HG03342 (cell line): ENCODE results near the gene AIP.
"Not testable (repeated sequence)": the region's sequence is repeated elsewhere in the genome, so short reads cannot be mapped to it uniquely, and the experiment has no call there.

ENCODE experiments used
- ATAC-seq: cut with Tn5 transposase; IDR thresholded peaks from one replicate; pipeline ENCODE4 v1.9.1; 2021; ENCODE audit warnings: mild to moderate bottlenecking, moderate library complexity; ENCODE audit not compliant: unreplicated experiment

The AIP gene

DNA sequence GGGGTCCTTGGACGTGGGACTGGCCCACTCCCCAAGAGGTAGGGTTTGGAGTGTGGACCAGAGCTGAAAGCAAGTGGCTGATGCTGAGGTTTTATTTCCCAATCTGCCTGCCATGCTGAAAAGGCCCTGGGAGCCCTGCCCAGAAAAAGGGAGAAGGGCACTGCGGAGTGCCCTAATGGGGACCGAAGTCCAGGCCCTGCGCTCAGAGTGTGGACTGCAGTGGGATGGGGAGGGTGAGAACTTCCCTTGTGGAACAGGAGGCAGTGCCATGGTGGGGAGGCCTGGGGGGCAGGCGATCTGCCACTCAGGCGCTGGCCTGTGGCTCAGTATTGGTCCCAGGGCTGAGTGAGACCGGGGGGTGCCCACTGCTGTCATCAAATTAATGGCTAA, 34.6 kb upstream of the AIP start:
- ATAC-seq: no peak

DNA sequence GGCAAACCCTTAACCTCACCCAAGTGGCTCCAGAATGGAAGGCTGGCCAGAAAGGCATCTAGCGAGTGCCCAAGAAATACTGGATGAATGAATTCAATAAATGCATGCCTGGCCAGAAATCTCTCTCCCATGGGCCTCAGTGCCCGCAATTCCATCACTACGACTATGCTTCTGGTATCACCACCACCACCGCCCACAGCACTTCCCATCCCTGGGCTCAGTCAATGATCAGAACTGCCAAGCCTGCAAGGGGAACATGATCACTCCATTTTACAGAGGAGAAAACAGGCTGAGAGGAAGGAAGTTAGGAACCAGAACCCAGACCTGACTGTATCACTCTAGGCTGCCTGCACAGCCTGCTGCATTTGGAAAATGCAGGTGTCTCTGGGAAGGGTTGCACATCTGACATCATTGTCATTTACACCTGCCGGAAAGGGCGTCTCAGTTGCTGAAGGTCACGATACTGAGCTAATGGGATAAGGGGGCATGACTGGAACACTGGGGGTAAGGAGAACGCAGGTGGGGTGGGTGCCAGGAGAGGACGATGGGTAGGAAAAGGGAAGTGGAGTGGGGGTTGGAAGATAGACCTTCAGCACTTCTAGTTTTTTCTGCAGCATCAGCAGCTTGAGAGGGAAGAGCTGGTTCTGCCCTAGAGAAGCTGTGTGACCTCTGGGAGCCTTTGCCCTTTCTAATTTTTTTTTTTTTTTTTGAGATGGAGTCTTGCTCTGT, 33.5 kb upstream of the AIP start:
- ATAC-seq: no peak

DNA sequence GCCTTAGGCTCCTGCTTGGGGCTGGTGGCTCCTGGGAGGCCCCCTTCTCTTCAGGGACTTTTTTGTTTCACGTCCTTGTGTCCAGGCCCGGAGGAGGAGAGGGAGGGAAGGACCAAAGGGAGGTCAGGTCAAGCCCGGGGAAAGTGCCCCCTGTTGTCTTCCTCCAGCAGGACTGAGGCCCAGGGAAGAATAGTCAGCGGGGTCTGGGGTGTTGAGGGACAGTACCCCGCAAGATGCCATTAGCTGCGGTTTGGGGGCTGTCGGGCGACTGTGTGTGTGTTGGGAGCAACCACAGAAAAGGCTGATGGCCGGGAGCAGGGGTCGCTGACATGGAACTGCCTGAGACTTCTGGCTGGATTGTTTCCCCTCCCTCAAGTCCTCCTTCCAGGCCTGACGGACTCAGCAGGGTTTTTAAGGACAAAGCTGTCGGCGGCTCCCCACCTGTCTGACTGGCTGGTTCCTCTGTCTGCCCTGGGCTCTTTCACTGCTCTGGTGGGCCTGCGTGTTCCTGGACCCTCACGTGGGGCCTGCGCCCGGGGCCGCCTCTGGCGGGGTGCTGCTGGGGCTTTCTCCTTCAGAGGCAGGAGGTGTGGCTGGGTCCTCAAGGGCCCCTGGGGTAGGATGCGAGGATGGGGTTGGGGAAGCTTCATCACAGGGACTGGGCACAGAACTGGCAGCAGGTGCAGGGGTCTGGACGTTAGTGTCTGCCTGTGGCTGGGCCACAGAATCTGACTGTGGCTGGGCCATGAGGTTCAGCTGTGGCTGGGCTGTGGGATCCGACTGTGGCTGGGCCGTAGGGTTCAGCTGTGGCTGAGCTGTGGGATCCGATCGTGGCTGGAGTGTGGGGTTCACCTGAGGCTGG, 31.8 kb upstream of the AIP start:
- ATAC-seq: no peak

DNA sequence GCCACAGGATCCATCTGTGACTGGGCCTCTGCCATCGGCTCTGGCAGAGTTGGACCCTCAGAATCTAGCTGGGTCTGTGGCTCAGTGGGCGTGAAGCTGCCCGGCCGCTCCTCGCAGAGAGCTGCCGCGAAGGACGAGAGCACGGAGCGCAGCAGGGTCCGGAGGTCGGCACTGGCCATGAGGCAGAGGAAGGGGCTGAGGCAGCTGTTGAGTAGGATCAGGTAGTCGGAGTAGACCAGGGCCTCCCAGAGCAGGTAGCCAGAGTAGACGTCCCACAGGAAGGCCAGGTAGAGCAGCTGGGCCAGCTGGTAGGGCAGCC, 31.2 kb upstream of the AIP start:
- ATAC-seq: no peak

DNA sequence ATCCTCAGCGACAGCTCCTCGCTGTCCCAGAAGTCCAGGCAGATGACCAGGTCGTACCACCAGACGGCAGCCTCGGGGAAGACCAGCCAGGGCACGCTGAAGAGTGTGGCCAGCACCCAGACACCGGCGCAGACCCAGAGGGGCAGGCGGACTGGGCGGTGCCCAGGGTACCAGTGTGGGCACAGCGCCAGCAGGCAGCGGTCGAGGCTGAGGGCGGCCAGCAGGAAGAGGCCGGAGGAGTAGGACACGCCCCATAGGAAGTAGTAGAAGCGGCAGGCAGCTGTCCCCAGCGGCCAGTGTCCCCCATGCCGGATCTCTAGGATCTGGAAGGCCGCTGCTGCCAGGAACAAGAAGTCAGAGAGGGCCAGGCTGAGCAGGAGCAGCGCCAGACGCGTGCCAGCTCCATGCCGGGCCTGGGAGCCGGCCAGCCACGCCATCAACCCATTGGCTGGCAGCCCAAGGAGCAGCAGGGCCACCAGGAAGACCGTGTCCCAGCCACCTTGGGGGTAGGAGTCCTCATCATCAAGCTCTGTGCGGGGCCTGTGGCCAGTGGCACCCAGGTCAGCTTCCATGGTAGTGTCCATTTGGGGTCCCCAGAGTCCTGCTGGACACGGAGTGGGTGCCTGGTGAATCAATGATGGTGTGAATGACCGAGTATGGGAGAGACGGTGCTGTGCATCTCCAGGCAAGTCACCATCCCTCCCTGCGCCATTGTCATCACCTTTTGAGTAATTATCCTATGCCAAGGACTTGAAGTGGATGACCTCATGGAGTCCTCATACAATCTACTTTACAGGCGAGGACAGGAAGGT, 30.5 kb upstream of the AIP start, which contains the start of gene GPR152:
TSS of gene GPR152 (minus strand) at position 589 of the 812 bp plus-strand sequence. CDS start at position 584, 5 bp downstream.
- ATAC-seq: no peak

DNA sequence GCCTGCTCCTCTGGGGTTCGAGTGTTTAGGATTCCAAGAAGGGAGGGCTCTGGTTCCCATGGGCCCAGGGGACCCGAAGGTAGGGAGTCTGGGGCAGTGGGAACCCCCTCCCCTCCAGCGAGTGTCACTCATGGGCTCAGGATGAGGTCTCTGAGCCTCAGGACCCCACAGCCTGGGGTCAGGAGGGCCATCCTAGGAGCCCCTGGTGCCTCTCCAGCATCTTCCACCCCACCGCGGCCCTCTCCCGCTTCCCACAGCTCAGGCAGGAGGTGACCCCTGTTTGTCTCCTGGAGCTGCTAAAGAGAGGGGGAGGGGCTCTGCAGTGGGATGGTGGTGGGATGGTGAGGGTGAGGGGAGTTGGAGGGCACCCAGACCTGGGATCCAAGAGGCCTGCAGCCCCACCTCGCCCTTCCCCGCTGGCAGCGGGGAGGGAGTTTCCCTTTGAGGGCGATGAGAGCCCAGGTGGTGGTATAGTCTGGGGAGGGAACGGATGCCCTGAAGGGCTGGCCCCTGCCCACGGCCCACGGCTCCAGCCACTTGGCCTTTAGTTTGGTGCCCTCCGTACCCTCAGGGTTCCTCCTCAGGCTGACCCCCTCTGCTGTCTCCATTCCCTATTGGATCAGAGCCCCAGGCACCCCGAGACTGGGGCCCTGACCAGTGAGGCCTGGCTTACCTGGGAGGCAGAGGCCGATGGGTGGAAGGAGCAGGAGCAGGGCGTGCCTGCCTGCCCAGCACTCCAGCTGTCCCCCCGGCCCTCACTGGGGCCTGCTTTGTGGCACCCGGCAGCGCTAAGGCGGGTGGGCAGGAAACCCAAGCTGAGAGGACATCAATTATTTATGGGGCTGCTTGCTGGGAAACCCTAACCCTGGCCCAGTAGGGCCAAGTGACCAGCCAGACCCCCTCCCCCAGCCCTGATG, 28.8 kb upstream of the AIP start:
- ATAC-seq: no peak

DNA sequence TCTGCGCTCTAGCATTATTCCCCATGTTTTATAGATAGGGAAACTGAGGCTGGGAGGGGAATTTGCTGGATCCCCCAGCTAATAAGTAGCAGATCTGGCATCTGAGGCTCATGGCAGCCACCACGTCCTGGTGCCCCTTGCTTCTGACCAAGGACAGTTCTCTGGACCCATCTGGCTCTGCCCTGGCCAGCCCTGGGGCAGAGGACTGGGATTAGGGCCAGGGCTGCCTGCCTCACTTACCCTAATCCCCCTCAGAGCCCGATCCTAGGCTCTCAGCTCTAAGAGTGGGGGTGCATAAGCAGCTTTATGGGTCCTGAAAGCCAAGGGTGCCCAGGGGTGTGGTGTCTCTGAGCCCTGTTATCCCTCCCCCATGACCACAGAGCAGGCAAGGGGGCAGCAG, 27.8 kb upstream of the AIP start, which contains the start of gene CABP4:
TSS of gene CABP4 (plus strand) at position 301 of the 400 bp plus-strand sequence. CDS start at position 371, 70 bp downstream.
- ATAC-seq: no peak

DNA sequence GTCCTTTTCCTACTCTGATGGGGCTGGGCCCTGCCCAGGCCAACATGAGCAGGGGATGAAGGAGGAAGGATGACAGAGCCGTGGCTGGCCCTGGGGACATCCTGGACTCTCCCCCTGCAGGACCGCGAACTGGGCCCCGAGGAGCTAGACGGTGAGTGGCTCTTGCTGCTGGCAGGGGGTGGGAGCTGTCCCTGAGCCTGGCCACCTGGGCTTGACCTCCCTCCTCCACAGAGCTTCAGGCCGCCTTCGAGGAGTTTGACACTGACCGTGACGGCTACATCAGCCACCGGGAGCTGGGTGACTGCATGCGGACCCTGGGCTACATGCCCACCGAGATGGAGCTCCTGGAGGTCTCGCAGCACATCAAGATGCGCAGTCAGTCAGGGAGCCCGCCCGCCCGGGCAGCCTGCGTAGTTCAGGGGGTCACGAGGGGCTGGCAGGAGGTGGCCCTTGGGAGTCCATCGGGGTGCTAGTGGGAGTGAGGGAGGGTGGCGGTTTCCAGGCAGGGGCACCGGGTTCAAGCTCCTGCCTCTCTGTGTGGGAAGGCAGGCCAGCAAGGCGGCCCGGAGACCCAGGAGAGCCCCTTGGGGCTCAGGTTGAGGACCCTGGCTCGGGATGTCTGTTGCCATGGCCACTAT, 26.6 kb upstream of the AIP start:
- ATAC-seq: no peak

DNA sequence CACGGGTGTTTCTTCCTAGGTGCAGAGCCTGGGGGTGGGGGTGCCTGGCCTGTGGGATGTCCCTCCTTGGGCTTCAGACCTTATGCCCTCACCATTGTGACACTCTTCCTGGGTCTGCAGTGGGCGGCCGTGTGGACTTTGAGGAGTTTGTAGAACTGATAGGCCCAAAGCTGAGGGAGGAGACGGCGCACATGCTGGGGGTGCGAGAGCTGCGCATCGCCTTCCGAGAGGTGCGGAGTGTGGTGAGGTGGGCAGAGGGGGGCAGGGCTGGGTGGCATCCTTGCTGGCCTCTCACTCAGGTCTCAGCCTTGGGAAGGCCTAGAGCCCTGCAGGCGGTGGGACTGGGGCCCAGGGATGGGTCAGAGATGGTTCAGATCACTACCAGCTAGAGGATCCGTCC, 25.4 kb upstream of the AIP start:
- ATAC-seq: no peak

DNA sequence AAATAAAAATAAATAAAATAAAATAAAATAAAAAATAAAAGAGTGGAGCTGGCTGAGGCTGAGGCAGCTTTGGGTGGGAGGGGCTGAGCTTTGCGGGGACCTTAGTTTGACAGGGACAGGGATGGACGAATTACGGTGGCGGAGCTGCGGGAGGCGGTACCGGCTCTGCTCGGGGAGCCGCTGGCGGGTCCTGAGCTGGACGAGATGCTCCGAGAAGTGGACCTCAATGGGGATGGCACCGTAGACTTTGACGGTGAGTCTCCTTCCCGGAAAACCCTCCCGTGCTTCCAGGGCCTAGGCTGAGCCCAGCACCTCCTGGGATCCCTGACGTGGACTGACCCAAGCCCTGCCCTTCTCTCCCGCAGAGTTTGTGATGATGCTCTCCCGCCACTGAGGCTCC, 24.6 kb upstream of the AIP start:
- ATAC-seq: no peak

DNA sequence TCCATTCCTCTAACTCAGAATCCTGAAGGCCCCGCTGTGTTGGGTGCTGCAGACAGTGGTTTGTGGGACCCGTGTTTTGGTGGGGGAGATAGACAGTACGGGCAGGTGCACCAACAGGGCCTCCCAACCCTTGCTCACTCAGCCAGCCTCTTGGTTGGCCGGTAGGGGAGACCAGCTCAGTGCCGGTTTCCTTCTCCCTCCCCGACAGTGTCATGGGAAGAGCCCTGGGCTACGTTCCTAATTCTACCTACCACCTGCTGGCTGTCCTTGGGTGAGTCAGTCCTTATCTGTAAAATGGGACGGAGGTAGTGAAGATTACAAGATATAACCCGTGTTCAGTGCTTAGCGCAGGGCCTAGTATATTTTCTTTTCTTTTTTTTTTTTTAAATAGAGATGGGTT, 19.6 kb upstream of the AIP start:
- no peak for ATAC-seq

DNA sequence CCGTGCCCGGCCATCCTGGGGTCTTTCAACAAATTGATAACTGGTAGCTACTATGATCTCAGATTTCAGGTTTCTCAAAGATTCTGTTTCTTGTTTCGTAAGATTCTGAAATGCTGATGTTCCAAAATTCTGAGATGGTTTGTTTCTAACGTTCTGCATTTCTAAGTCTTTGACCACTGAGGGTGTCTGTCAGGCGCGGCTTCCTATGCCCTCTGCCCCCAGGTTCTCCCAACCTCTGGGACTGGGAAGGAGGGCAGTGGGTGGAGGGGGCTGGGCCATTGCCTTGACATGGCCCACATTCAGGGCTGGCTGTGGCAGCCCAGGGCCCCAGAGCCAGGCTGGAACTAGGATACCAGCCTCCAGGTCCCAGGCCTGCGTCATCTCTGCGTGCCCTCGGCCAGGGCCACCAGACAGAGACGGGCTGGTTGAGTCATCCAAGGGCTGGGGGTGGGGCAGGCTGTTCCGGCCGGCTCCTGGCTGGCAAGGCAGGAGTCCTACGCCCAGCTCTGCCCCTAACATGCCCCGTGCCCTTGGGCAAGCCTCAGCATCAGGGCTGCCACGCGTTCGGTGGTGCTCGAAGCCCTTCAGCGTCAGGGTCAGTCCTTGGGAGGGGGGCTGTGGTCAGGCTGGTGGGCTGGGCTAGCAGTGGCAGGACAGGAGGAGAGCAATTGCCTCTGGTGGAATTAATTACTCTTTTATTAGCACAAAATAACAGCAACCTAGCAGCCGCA, 19.0 kb upstream of the AIP start:
- ATAC-seq: no peak

DNA sequence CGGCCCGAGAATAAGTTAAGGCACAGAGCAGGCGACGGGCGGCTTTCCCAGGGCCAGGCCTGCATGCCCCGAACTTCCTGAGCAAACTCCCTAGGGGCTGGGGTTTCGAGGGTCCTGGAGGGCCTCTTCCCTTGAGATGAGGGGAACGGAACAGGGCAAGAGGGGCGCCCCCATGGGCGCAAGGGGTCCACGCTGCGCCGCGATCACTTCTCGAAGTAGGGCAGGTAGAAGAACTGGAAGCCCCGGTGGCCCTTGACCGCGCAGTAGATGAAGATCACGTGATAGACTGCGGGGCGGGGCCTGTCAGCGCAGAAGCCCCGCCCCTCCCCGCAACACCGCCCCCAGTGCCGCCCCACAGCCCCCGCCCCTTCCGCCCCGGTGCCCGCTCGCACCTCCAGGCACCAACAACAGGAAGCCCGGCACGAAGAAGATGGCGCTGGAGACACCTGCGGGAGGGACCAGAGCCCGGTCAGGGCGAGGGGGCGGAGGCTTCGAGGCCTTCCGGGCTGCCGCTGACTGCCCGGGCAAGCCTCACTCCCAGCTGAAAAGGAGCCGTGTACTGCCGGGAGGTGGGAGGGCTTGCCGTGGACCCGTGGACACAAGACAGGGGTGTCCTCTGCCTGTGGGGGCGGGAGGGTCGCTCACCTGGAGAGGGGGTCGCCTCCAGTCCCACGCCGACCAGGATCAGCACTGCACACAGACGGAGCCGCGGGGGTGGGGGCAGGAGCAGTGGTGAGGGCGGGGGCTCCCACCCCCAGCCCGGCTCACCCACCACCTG, 18.2 kb upstream of the AIP start:
- peak; percentile 47 for ATAC-seq

DNA sequence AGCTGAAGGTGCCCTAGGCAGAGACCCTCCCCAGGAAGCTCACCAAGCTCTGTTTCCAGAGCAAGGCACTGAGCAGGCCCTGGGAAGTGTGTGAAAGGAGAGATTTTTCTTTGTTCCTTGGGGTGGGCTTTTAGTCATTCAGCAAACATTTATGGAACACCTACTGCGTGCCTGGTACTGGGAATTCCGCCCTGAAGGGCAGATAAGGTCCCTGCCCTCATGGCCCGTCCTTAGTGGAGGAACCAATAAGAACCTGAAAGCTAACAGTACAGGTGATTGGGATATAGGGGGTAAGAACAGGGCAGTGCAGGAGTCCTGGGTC, 17.7 kb upstream of the AIP start:
- ATAC-seq: no peak

DNA sequence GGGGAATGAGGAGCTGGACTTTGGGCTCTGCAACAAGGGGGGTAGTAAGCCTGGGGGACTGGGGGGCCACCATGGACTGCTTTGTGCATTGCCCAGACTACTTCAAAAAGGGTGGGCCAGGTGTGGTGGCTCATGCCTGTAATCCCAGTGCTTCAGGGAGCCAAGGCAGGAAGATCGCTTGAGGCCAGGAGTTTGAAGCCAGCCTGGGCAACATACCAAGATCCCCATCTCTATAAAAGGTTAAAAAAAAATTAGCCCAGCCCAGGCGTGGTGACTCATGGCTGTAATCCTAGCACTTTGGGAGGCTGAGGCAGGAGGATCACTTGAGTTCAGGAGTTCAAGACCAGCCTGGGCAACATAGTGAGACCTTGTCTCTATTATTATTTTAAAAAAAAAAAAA, 17.3 kb upstream of the AIP start:
- not testable (repeated sequence) for ATAC-seq

DNA sequence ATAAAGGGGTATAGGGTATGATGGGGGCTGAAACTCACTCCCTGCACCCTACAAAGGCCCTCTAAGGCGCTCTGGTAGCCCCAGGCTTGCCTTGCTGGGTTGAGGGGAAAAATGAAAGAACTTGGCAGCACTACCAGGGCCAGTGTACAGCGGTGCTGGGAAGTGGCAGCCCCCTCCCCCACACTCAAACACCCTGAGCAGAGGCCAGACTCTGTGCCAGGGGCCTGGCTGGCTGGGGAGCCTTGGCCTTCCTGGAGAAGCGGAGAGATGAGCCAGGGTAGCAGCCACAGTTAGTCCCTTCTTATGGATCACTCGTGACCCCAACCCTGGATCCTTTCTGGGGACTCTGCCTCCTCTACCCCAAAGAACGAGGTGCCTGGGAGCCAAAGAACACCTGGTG, 16.5 kb upstream of the AIP start:
- no peak for ATAC-seq

DNA sequence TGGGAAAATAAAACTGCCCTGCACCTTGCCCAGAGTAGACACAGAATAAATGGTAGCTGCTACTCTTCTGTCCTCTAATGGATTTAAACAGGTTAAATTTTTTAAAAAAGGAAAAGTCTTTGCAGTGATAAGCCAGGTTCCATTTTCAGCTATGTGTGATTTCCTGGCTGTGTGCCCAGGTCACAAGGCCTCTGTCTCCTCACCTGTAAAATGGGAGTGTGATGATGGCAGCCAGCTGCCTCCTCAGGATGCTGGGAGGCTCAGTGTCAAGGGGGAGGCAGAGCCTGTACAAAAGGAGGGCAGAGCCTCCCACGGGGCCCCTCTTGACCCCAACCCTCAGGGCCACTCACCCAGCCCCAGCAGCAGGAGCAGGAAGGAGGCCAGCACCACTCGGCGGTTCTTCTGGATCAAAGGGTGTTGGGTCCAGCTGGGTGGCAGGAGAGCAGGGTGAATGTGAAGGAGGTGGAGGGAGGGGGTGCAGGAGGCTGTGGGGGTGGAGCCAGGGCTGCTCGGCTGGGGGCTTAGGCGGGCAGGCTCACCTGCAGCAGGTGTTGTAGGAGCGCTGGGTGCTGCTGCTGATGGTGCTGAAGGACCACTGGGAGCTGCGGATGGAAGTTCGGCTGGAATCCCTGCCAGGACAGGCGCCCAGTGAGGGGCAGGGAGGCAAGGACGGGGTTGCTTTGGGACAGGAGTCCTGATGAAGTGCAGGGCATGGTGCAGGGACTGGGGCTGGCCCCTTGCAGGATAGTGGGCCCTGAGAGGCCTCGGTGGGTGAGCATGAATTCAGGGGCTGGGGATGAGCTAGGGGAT, 15.7 kb upstream of the AIP start:
- ATAC-seq: no peak

DNA sequence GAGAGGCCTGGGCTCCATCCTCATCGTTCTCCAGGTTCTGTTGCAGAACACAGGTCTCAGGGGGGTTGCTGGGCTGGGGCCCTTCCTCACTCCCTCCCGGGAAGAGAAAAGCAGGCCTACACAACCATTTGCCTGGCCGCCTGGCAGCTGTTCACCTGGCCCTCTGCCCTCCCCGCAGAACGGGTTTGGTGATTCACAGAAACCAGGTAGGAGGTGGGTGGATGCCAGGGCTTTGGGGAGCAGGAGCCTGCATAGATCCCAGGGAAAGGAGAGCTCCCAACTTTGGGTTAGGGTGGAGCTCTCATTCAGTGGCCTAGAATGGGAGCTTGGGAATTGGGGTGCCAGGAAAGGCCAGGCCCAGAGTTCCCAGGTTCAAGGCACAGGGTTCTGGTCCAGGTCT, 14.8 kb upstream of the AIP start:
- ATAC-seq: no peak
